MCF 10A (cell line): ENCODE measurements around the gene ARHGEF7. TPM values are rescaled to one million over a fixed set of nuclear protein-coding genes. Genes with fewer than 3 reads are reported as not detected.

ENCODE experiments used
- BruUV-seq: library from RNA; stranded (reverse); fragments of 400-500 nt; replicated peaks from 2 replicates; lab custom pipeline; 2021; lab: Mats Ljungman, UMichigan
- CTCF ChIA-PET: fragments of 300-600 bp; sonication (Branson Sonifier 250); formaldehyde crosslinking; extraction: SDS; loops from one replicate; lab custom pipeline; 2021; ENCODE audit warnings: antibody characterized with exemption, inconsistent platforms; lab: Yijun Ruan, JAX
- POLR2A ChIA-PET: fragments of 300-600, 350-650 bp; sonication (Branson Sonifier 250); formaldehyde crosslinking; extraction: SDS; loops from one replicate; lab custom pipeline; 2020; ENCODE audit warnings: antibody characterized with exemption, inconsistent platforms; lab: Yijun Ruan, JAX
- DNase-seq: peaks from one replicate; pipeline ENCODE4 v3.0.0-alpha.2; 2018; ENCODE audit not compliant: unreplicated experiment
- H3K27ac Mint-ChIP-seq: one replicate; pipeline ENCODE4 v1.8.0; 2022; ENCODE audit warnings: mild to moderate bottlenecking, low read depth, mixed read lengths; ENCODE audit not compliant: unreplicated experiment
- H3K27me3 Mint-ChIP-seq: one replicate; pipeline ENCODE4 v1.8.0; 2022; ENCODE audit warnings: mixed read lengths; ENCODE audit not compliant: insufficient read depth, unreplicated experiment
- H3K36me3 Mint-ChIP-seq: one replicate; pipeline ENCODE4 v1.8.0; 2022; ENCODE audit warnings: mild to moderate bottlenecking, moderate library complexity, mixed read lengths; ENCODE audit not compliant: insufficient read depth, unreplicated experiment
- H3K4me1 Mint-ChIP-seq: one replicate; pipeline ENCODE4 v1.8.0; 2022; ENCODE audit warnings: mixed read lengths; ENCODE audit not compliant: insufficient read depth, unreplicated experiment
- H3K4me3 Mint-ChIP-seq: one replicate; pipeline ENCODE4 v1.8.0; 2022; ENCODE audit warnings: mild to moderate bottlenecking, moderate library complexity, mixed read lengths; ENCODE audit not compliant: unreplicated experiment
- H3K9me3 Mint-ChIP-seq: one replicate; pipeline ENCODE4 v1.8.0; 2022; ENCODE audit warnings: mixed read lengths; ENCODE audit not compliant: unreplicated experiment
- CTCF ChIP-seq: fragments of 200-600 bp; IDR thresholded peaks from one replicate; pipeline ENCODE4 v1.8.0; 2022; ENCODE audit warnings: antibody characterized with exemption, mild to moderate bottlenecking; ENCODE audit not compliant: unreplicated experiment
- intact Hi-C: fragments of 100-400 bp; cut with micrococcal nuclease; formaldehyde crosslinking; loops from 2 replicates; pipeline ENCODE4 v1.14.1; 2022
- total RNA-seq: library from RNA; stranded (reverse); gene quantifications from 2 replicates; pipeline ENCODE4 v1.2.3, GENCODE V29; 2022

The ARHGEF7 gene
- total RNA-seq, 1 experiment from 2014 or later: 43.5 TPM

GRCh38 chr13:111131611-111132010 is 16.5 kb downstream of the ARHGEF7 start:
- POLR2A ChIA-PET: no interaction called here
- intact Hi-C loops: no loop called here
- Mint-ChIP-seq H3K36me3 (no peaks in the 10 kb centered on the region), H3K9me3 (no peaks in the 10 kb centered on the region), H3K4me3 (no peak overlapping the region), H3K27me3 (peaks cover 64% of the 10 kb centered on the region), H3K27ac (no peak overlapping the region), H3K4me1 (no peaks in the 10 kb centered on the region)
- CTCF ChIA-PET: no interaction called here
- no TSS peak for BruUV-seq
- DNase-seq: no peak
- no peak for TF ChIP-seq CTCF

- BruUV-seq: no TSS peak
- intact Hi-C loops: no loop called here
- no peaks in the 10 kb centered on the region for H3K36me3 Mint-ChIP-seq
- no peak for TF ChIP-seq CTCF
- no peaks in the 10 kb centered on the region for H3K9me3 Mint-ChIP-seq
- no peak overlapping the region for H3K4me3 Mint-ChIP-seq
- H3K27ac Mint-ChIP-seq: no peak overlapping the region
- no peaks in the 10 kb centered on the region for H3K4me1 Mint-ChIP-seq
- H3K27me3 Mint-ChIP-seq: peaks cover 67% of the 10 kb centered on the region
- DNase-seq: no peak
- ChIA-PET CTCF (no interaction called here), POLR2A (no interaction called here)
These were observed 17.8 kb downstream of the ARHGEF7 start for GRCh38 chr13:111132948-111133347.

GRCh38 chr13:111139452-111139851 is 24.3 kb downstream of the ARHGEF7 start:
- no TSS peak for BruUV-seq
- ChIA-PET CTCF (interaction anchor here (1.5 kb wide), 1 partner anchor 72 kb away, joined by 4 read pairs; no protein-coding TSS in a partner anchor), POLR2A (no interaction called here)
- Mint-ChIP-seq H3K27ac (no peak overlapping the region), H3K9me3 (no peaks in the 10 kb centered on the region), H3K4me3 (no peak overlapping the region), H3K36me3 (no peaks in the 10 kb centered on the region), H3K4me1 (no peaks in the 10 kb centered on the region), H3K27me3 (peaks cover 87% of the 10 kb centered on the region)
- DNase-seq: no peak
- intact Hi-C loops: no loop called here
- no peak for TF ChIP-seq CTCF

- H3K36me3 Mint-ChIP-seq: no peaks in the 10 kb centered on the region
- intact Hi-C loops: no loop called here
- H3K27me3 Mint-ChIP-seq: peaks cover 93% of the 10 kb centered on the region
- H3K9me3 Mint-ChIP-seq: no peaks in the 10 kb centered on the region
- BruUV-seq: no TSS peak
- CTCF ChIA-PET: interaction anchor here (1.5 kb wide), 1 partner anchor 72 kb away, joined by 4 read pairs; no protein-coding TSS in a partner anchor
- H3K4me1 Mint-ChIP-seq: no peaks in the 10 kb centered on the region
- no peak for DNase-seq
- TF ChIP-seq CTCF: no peak
- no peak overlapping the region for H3K27ac Mint-ChIP-seq
- POLR2A ChIA-PET: interaction anchor here (0.6 kb wide), 1 partner anchor 959 kb away, joined by 3 read pairs; no protein-coding TSS in a partner anchor
- H3K4me3 Mint-ChIP-seq: no peak overlapping the region
These were observed 24.9 kb downstream of the ARHGEF7 start for GRCh38 chr13:111139873-111140561.
